RWPE1 (cell line): ENCODE results near the gene BMPER.

Experiments used
- CTCF ChIA-PET: fragments of 350-600 bp; sonication (Branson Sonifier 250); formaldehyde crosslinking; extraction: SDS; loops from one replicate; lab custom pipeline; 2021; lab: Yijun Ruan, JAX
- POLR2A ChIA-PET: fragments of 400-600 bp; formaldehyde crosslinking; extraction: SDS; loops from one replicate; lab custom pipeline; 2020; ENCODE audit warnings: antibody characterized with exemption; ENCODE audit not compliant: low non-redundant PET; lab: Yijun Ruan, JAX
- DNase-seq: peaks from one replicate; pipeline ENCODE4 v3.0.0; 2012; ENCODE audit warnings: low spot score
- H3K27ac ChIP-seq: fragments of 450-650 bp; 2 replicates; pipeline ENCODE4 v1.5.1; 2017
- CTCF ChIP-seq: fragments of 450-650 bp; conservative IDR thresholded peaks from 2 replicates; pipeline ENCODE4 v1.5.1; 2017; ENCODE audit warnings: low read depth, mild to moderate bottlenecking

The BMPER gene

GRCh38 chr7:33907625-33908024 is 2.3 kb downstream of the BMPER start:
- CTCF ChIA-PET, result interaction anchor here (1.2 kb wide), 1 partner anchor 11 kb away, joined by 3 read pairs; no protein-coding TSS in a partner anchor
- no peak overlapping the region for H3K27ac ChIP-seq
- no peak for TF ChIP-seq CTCF
- DNase-seq, result no peak
- POLR2A ChIA-PET, result no interaction called here

DNA sequence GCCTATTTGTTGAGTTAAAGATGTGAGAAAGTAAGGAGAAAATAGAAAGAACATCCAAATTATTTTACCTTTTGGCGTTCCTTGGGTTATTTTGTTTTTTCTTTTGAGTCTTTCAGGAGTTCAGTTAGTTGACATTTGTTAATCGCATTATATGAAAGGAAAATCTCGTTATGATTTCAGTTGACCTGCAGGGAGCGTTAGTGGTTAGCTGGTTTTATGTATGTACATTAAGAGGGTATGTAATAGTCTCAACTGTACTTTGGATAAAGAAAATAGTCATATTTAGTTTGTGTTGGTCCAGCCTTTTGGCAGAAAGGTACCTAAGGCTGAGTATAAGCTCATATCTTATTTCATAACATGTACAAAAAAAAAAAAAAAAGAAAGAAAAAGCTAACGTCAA is 4.0 kb downstream of the BMPER start:
- ChIA-PET CTCF (interaction anchor here (0.6 to 1.2 kb wide), 2 partner anchors 24 to 1702 kb away, joined by 3 to 6 read pairs; no protein-coding TSS in a partner anchor), POLR2A (no interaction called here)
- H3K27ac ChIP-seq, result no peak overlapping the region
- no peak for TF ChIP-seq CTCF
- DNase-seq, result no peak

GRCh38 chr7:33909755-33910154 is 4.4 kb downstream of the BMPER start:
- DNase-seq, result no peak
- TF ChIP-seq CTCF, result no peak
- H3K27ac ChIP-seq, result no peak overlapping the region
- ChIA-PET POLR2A (no interaction called here), CTCF (interaction anchor here (0.6 to 1.2 kb wide), 3 partner anchors 23 to 1702 kb away, joined by 3 to 6 read pairs (median 4); no protein-coding TSS in a partner anchor)

- TF ChIP-seq CTCF, result no peak
- POLR2A ChIA-PET, result no interaction called here
- H3K27ac ChIP-seq, result no peak overlapping the region
- CTCF ChIA-PET, result no interaction called here
- DNase-seq, result no peak
These were observed 5.4 kb downstream of the BMPER start for GRCh38 chr7:33910756-33911155.

GRCh38 chr7:33916357-33917081 is 11.2 kb downstream of the BMPER start:
- ChIA-PET CTCF (interaction anchor here (1.4 kb wide), 1 partner anchor 16 kb away, joined by 3 read pairs; no protein-coding TSS in a partner anchor), POLR2A (no interaction called here)
- H3K27ac ChIP-seq, result no peak overlapping the region
- TF ChIP-seq CTCF, result no peak
- DNase-seq, result no peak

DNA sequence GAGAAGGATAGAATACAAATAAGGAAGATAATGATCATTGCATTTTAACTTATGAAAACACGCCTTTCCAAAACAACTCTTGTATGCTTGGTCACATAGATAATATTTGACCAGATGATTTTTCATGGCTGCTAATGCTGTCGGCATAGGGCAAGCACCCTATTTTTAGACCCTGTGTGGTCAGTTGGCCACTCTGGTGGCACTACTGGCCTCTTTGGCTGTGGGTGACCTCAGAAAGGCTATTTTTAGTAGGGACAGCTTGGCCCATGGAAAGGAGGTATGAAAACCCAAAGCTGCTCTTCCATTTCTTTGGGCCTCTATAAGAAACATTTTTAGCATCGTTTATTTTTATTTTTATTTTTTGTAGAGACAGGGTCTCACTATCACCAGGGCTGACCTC is 12.3 kb downstream of the BMPER start:
- ChIA-PET POLR2A (no interaction called here), CTCF (no interaction called here)
- TF ChIP-seq CTCF, result no peak
- no peak overlapping the region for H3K27ac ChIP-seq
- no peak for DNase-seq
